HG03135 (cell line): ENCODE data around the gene MS4A12.
"Not testable (repeated sequence)": the region's sequence is repeated elsewhere in the genome, so short reads cannot be mapped to it uniquely, and the experiment has no call there.

ENCODE experiments used
- ATAC-seq: cut with Tn5 transposase; IDR thresholded peaks from one replicate; pipeline ENCODE4 v1.9.1; 2021; ENCODE audit warnings: mild to moderate bottlenecking, moderate library complexity; ENCODE audit not compliant: unreplicated experiment

MS4A12 gene

GRCh38 chr11:60511393-60511792, 18.8 kb downstream of the MS4A12 start:
- no peak for ATAC-seq

- no peak for ATAC-seq
Measured at GRCh38 chr11:60512651-60513225, 20.2 kb downstream of the MS4A12 start.

GRCh38 chr11:60513496-60514460, 21.2 kb downstream of the MS4A12 start:
- no peak for ATAC-seq

GRCh38 chr11:60515144-60515855, 22.7 kb downstream of the MS4A12 start, which contains the start of gene MS4A13:
TSS of gene MS4A13 (plus strand) at chr11:60515392. CDS start at chr11:60518084, 2,692 bp downstream.
- no peak for ATAC-seq

- no peak for ATAC-seq
Measured at GRCh38 chr11:60528465-60528864, 35.9 kb downstream of the MS4A12 start.

GRCh38 chr11:60528934-60529333, 36.4 kb downstream of the MS4A12 start:
- no peak for ATAC-seq

GRCh38 chr11:60530454-60531100, 38.0 kb downstream of the MS4A12 start:
- no peak for ATAC-seq

- ATAC-seq, result not testable (repeated sequence)
Measured at GRCh38 chr11:60532383-60532782, 39.8 kb downstream of the MS4A12 start.

GRCh38 chr11:60538627-60539026, 46.0 kb downstream of the MS4A12 start:
- not testable (repeated sequence) for ATAC-seq

GRCh38 chr11:60544077-60544476, 51.5 kb downstream of the MS4A12 start:
- no peak for ATAC-seq
